GM19468 (cell line): ENCODE measurements around the gene GJB5.
"Not testable (repeated sequence)": the region's sequence is repeated elsewhere in the genome, so short reads cannot be mapped to it uniquely, and the experiment has no call there.

Source experiments
- ATAC-seq: cut with Tn5 transposase; IDR thresholded peaks from one replicate; pipeline ENCODE4 v1.9.1; 2021; ENCODE audit warnings: mild to moderate bottlenecking, moderate library complexity, moderate number of reproducible peaks; ENCODE audit not compliant: unreplicated experiment; ENCODE audit errors: extremely low read depth

The GJB5 gene

DNA sequence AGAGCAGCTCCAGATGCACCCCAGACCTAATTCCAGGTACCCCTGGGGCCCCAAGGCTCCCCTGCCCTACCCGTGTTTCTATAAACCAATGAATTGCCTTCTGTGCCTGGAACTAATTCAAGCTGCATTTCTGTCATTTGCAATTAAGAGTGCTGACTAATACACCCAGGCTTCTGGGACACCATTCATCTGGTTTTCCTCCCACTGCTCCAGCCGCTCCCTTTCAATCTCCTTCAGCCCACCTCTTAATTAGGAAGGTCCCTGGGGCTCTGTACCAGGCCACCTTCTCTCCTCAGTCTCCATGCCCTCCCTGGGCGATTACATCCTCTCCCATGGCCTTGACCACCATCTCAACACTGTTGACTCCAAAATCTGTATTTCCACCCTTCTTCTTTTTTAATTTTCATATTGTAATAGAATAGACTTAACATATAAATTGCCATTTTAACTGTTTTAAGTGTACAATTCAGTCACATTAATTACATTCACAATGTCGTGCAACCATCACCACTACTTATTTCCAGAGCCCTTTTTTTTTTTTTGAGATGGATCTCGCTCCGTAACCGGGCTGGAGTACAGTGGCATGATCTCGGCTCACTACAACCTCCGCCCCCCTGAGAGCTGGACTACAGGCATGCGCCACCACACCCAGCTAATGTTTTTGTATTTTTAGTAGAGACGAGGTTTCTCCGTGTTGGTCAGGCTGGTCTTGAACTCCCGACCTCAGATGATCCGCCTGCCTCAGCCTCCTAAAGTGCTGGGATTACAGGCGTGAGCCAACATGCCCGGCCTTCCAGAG is 16.9 kb downstream of the GJB5 start:
- ATAC-seq, result no peak

DNA sequence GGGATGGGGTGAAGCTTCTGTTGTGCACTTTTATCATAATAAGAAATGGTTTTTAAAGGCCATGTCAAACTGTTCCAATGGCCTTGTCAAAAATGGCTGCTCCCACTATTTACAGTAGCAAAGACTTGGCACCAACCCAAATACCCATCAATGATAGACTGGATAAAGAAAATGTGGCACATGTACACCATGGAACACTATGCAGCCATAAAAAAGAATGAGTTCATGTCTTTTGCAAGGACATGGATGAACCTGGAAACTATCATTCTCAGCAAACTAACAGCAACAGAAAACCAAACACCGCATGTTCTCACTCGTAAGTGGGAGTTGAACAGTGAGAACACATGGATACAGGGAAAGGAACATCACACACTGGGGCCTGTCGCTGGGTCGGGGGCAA is 18.3 kb downstream of the GJB5 start:
- ATAC-seq, result not testable (repeated sequence)

DNA sequence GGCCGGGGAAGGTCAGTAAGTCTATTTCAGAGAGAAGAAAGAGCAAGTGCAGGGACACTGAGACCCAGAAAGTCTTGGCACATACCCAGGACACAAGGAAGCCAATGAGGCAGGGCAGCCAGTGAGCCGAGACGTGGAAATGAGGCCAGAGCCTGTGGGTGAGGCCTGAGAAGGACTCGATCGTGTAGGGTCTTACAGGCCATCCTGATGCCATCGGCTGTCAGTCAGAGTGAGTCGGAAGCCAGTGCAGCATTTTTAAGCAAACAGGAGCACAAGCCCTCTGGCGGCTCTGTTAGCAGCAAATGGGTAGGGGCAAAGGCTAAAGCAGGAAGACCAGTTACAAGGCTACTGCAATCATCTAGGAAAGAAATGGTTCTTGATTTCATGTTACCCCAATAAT is 20.1 kb downstream of the GJB5 start:
- ATAC-seq, result no peak

DNA sequence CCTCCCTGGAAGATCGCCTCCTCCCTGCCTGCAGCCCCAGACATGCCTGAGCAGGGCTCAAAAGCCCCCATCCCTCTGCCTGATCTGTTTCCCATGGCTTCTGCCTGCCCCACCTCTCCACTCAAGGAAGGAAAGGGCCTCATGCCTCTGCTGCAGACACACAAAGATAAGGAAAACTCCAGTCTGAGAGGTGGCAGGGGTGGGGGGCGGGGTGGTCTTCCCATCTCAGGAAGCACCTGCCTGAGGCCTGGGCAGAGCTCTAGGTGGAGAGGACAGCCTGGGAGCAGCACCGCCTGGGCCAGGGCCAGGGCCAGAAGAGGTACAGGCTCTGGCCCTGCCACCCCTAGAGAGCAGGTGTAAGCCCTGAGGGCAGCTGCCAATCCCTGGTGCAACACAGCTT is 22.1 kb downstream of the GJB5 start:
- no peak for ATAC-seq

DNA sequence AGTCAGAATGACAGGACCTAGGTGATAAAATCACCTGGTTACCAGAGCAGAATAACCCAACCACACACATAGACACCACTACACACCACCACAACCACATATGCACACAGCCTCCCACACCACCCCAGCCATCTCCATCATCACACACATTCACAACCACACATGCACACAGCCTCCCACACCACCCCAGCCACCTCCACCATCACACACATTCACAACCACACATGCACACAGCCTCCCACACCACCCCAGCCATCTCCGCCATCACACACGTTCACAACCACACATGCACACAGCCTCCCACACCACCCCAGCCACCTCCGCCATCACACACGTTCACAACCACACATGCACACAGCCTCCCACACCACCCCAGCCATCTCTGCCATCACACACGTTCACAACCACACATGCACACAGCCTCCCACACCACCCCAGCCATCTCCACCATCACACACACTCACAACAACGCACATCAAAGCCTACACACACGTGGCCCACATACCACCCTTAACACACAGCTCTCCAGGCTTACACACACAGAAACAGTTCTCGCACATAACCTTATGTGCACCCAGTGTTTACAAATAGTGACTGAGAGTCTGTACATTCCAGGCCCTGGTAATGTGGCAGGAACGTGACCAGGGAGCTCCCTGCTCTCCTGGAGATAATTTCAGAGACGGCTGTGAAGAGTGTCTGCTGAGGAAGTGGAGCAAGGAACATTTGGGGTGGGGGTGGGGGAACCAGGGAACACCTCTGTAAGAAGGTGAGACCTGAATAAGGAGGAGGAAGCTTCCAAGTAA is 22.9 kb downstream of the GJB5 start:
- no peak for ATAC-seq

DNA sequence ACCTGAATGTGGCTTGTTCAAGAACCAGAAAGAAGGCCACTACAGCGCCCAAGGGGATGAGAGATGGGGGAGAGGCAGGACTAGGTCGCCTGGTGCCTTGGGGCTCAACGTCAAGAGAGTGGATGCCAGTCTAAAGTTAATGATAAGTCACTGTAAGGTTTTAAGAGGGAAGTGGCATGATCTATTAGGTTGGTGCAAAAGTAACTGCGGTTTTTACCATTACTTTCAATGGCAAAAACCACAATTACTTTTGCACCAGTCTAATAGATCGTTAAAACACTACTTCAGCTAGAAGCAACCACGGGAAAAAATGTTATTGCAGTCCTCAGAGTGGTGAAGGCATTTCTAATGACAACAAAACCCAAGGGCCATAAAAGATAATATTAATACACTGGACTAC is 23.5 kb downstream of the GJB5 start:
- no peak for ATAC-seq

DNA sequence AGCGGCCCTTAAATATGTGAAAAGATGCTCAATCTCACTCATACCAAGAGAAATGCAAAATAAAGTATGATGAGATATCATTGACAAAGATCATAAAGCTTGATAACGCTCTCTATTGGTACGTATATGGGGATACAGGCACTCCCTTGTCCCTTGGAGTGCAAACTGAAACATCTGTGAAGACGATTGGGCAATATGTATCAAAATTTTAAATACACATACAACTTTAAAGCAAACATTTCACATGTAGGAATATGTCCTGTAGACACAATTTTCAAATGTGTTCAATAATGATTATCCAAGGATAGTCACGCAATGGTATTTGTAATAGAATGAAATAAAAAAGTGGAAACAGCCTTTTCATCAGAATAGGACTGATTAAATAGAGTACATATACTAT is 24.2 kb downstream of the GJB5 start:
- ATAC-seq, result no peak

DNA sequence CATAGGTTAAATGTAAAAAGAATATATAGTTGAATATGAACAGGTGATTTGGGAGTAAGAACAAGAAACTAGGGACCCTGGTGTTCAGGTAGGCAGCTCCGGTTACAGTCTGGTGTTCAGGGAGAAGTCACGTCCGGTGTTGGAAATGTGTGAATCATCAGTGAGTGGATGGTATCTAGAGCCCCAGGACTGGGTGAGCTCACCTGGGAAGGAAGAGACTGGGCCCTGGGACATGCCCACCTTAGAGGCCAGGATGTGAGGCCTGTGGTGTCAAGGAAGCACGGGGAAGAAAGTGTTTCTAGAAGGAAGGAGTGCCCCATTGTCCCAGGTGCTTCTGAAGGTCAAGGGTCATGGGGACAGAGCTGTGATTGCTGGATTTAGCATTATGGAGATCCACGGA is 24.7 kb downstream of the GJB5 start:
- no peak for ATAC-seq

DNA sequence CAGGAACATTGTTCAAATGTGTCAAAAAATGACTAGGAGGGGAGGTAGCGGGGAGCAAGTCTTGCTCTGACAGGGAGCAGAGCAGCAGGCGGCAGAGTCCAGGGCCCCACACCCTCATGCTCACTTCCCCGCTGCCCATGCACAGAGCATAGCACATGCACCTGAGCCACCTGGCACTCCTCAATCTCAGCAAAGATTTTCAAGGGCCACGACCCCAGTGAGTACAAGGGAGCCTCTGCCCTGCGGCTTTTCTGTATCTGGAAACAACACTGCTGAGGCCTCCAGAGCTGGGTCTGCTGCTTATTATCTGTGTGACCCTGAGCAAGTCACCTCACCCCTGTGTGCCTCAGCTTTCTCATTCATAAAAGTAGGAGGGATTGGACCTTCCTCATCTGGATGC is 25.1 kb downstream of the GJB5 start:
- no peak for ATAC-seq

DNA sequence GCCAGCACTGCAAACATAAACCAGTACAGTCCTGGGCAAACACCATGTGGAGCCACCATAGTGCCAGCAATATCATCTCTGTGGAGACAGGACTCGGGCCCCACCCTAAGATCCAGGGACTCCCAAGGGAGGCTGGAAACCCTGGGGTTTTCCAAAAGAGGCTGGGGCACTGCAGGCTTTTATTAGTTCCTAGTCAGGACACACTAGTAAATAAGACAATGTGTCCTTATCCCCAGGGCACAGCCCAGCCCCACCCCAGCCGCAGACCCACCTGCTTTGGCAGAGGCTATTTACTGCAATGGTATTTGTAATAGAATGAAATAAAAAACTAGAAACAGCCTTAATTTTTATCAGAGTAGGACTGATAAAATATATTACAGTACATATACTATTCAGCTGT is 25.7 kb downstream of the GJB5 start:
- no peak for ATAC-seq

DNA sequence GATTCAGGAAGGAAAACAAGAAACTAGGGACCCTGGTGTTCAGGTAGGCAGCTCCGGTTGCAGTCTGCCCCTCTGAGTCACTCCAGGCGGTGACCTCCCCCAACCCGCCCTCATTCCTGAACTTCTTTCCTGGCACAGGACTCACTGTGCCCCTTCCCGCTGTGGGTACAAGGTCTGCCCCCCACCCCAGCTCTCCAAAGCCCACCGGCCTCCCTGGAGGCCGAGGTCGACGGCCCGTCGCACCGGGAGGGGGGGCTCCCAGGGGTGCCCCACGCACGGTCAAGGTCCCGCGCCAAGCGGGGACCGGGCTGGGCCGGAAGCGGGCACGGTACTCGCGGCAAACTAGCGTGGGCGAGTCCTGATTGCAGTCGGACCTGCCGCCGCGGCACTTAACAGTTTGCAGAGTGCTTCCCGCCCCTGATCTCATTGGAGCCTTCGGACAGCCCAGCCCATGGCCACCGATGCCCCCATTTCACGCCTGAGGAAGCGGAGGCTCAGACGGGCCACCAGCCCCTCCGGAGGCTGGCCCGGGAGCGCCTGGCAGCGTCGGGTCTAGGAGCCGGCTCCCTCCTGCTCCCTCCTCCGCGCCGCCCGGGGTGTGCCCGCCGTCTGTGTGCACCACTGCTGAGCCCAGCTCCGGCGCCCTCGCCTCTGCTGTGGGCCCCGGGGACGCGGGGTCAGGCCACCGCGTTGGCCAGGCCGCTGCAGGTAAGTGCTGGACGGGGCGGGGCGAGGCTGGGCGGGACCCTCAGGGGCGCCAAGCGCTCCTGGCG is 26.4 kb downstream of the GJB5 start, which contains the start of gene GJB3:
TSS of gene GJB3 (plus strand) at position 144 of the 773 bp plus-strand sequence. CDS start 3,549 bp downstream, outside the sequence.
- no peak for ATAC-seq

DNA sequence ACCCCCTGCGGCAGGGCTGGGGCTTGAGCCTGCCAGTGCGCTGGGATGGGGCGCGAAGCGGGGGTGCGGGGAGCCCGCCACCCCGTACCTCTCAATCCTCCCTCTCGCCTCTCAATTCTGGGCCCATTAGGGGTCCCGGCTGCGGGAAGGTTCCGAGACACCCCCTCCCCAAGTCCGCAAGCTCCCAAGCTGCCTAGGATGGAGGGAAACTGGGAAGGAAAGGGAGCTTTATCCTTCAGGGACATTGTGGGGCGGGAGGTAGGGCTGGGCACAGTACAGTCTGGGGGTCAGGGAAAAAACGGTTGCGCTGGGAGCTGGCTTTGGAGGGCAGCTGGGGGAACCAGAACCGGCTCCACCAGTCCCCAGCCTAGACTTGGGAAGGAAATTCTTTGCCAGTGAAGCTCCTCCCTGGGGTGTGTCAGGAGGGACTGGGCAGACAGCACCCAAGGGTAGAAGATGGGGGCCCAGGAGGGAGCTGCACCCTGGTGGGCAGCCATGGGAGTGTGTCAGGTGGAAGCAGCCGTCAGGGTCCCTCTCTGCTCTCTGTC is 27.1 kb downstream of the GJB5 start:
- no peak for ATAC-seq

DNA sequence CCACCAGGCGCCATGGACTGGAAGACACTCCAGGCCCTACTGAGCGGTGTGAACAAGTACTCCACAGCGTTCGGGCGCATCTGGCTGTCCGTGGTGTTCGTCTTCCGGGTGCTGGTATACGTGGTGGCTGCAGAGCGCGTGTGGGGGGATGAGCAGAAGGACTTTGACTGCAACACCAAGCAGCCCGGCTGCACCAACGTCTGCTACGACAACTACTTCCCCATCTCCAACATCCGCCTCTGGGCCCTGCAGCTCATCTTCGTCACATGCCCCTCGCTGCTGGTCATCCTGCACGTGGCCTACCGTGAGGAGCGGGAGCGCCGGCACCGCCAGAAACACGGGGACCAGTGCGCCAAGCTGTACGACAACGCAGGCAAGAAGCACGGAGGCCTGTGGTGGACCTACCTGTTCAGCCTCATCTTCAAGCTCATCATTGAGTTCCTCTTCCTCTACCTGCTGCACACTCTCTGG is 29.9 kb downstream of the GJB5 start:
- ATAC-seq, result no peak

DNA sequence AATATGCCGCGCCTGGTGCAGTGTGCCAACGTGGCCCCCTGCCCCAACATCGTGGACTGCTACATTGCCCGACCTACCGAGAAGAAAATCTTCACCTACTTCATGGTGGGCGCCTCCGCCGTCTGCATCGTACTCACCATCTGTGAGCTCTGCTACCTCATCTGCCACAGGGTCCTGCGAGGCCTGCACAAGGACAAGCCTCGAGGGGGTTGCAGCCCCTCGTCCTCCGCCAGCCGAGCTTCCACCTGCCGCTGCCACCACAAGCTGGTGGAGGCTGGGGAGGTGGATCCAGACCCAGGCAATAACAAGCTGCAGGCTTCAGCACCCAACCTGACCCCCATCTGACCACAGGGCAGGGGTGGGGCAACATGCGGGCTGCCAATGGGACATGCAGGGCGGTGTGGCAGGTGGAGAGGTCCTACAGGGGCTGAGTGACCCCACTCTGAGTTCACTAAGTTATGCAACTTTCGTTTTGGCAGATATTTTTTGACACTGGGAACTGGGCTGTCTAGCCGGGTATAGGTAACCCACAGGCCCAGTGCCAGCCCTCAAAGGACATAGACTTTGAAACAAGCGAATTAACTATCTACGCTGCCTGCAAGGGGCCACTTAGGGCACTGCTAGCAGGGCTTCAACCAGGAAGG is 30.5 kb downstream of the GJB5 start:
- ATAC-seq, result no peak

DNA sequence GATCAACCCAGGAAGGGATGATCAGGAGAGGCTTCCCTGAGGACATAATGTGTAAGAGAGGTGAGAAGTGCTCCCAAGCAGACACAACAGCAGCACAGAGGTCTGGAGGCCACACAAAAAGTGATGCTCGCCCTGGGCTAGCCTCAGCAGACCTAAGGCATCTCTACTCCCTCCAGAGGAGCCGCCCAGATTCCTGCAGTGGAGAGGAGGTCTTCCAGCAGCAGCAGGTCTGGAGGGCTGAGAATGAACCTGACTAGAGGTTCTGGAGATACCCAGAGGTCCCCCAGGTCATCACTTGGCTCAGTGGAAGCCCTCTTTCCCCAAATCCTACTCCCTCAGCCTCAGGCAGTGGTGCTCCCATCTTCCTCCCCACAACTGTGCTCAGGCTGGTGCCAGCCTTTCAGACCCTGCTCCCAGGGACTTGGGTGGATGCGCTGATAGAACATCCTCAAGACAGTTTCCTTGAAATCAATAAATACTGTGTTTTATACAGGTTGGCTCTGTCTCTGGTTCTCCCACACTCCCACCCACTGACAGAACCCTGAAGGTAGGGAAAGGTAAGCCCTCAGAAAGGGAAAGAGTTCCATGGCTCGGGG is 31.1 kb downstream of the GJB5 start:
- ATAC-seq, result no peak

DNA sequence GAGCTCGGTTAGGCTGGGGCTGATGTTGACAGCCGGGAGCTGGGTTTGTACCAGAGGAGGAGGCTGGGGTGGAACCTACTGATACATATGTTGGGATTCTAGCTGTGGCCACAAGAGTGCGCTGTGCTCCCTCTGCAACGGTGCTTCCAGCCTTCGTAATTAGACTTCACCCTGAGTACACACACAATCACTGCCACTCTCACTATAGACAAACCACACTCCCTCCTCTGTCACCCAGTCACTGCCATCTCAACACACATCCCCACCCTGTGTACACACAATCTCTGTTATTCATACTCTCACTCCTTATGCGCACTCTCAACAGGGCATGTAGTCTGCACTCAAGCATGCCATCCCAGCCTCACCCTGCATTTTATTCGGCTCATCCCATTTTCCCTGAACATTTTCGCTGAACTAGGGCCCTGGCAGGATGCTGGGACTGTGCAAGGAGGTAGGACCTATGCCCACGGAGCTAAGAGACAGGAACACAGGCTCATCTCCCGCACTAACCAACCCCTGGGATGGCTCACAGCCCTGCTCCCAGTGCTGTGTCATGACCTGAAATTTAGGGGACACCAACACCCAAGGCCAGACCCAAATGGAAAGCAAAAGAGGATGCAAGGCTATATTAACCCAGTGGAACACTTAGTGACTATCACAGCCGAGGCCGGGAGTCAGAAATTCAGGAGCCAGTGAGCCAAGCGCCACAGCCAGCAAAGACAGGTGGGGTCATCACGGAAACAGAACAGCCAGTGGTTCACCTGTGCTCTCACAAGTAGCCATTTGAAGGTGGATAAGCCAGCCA is 31.9 kb downstream of the GJB5 start:
- no peak for ATAC-seq

DNA sequence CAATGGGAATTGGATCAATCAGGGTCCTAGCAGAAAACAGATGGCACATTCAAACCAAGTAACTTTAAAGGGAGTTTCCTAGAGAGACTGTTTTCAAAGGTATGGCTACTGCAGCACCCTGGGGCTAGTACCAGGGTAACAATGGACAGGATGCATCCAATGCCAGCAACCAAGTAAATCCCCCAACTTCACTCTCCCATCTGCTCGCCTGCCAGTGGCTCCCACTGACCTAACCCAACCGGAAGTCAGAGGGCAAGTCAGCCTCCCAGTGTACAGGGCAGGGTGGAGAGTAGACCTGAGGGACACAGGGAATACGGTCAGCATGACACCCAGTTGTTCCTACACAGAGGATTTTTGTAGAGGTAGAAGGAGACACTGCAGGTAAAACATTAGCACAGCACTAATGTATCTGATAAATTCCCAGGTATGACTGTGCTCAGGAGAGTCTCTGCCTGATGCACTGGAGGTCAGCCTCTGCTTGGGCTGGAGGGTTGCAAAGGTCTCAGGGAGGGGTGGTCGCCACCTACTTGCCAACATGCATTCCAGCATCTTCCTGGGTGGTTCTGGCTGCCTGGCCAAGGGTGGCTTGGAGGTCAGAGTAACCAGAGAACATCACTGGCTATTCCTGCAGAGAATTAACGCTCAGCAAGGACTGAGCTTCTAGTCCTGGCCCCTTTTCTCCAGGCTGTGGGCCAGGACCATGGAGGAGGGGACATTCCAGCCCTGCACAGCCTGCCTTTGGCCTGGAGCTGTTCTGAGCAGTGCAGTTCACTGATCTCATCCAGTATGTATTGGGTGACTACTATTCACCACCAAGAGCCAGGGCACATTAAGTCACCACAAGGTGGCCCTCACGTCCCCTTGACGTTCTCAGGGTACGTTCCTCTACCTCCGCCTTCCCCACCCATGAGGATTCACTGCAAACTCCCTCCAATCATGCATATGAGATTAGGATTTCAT is 32.9 kb downstream of the GJB5 start:
- ATAC-seq, result no peak

DNA sequence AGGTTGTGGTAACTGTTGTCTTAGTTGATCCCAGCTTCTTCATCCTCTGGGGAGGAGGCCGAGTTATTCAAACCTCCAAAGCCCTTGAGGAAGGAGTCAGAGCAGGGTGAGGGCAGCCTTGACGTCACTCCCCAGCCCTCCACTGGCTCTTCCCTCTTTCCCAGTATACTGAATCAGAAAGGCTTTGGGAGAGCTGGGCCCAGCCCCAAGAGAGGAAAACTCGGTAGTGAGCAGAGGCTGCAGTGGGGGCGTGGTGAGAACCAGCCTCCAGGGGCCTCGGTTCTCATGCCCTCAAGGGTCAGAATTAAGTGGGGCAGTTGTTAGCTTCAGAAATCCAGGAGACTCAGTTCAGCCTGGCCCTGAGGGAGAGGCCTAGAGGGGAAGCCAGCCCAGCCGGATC is 36.1 kb downstream of the GJB5 start:
- ATAC-seq, result no peak
